K562 (cell line): Measurements from ENCODE around the gene RHOT1.

Source experiments
- CC2D1A ChIP-seq: fragments of 450-650 bp; IDR thresholded peaks from 2 replicates; pipeline ENCODE4 v1.6.1; 2017; ENCODE audit warnings: mild to moderate bottlenecking
- CTCF ChIP-seq, 3 experiments: IDR thresholded peaks in 2 of 3; conservative IDR thresholded peaks in 1 of 3; 2 replicates each; pipeline ENCODE4 v1.5.1; 2011 to 2012; ENCODE audit warnings: low read length in 3 of 3, mild to moderate bottlenecking in 3 of 3, control low read depth in 2 of 3, improper control_type of control experiment in 1 of 3, inconsistent platforms in 1 of 3, low read depth in 1 of 3, mixed read lengths in 1 of 3, moderate library complexity in 1 of 3; ENCODE audit not compliant: insufficient read depth in 2 of 3
- POLR2AphosphoS5 ChIP-seq: IDR thresholded peaks from 2 replicates; pipeline ENCODE4 v1.6.1; 2011; ENCODE audit warnings: mild to moderate bottlenecking, low read depth, low read length, moderate library complexity; ENCODE audit not compliant: control insufficient read depth, insufficient read depth
- ZNF76 ChIP-seq: fragments of 250-450 bp; sonication (Bioruptor Pico); IDR thresholded peaks from 2 replicates; pipeline ENCODE4 v1.4.0; 2020; ENCODE audit warnings: mild to moderate bottlenecking, moderate library complexity, borderline replicate concordance

DNA sequence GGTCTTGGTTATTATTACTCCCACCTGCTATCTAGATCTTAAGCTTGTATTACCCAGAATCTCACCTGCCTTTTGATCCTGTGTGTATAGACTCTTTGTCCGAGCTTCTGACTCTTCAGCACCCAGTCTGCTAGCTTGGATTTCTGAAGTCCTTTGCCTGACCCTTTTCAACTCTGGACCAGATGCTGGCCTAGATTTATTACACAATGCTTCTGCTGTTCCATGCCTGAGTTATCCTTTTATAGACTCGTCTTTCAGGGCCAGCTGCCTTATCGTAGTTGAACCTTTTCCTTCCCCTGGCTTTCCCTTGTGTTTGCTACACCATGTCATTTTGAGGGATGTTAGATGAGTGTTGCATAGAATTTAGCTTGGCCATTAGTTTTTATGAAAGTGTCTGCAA lies 32.6 kb downstream of the RHOT1 start:
- TF ChIP-seq ZNF76 (CRISPR knock-in tag) (no peak), POLR2AphosphoS5 (no peak), CC2D1A (no peak), CTCF (IDR thresholded peaks at IDR 0.05 in 2 of 3, conservative IDR thresholded peaks at IDR 0.05 in 1 of 3; ENCODE audit: insufficient read depth in 2 of 3, low read depth in 1 of 3, low read length in 3 of 3) (no peak)
